Fibroblast of upper back skin (primary cell): ENCODE measurements around the gene PNCK.

Source experiments
- DNase-seq: peaks from one replicate; pipeline ENCODE4 v3.0.0-alpha.2; 2013

PNCK gene

DNA sequence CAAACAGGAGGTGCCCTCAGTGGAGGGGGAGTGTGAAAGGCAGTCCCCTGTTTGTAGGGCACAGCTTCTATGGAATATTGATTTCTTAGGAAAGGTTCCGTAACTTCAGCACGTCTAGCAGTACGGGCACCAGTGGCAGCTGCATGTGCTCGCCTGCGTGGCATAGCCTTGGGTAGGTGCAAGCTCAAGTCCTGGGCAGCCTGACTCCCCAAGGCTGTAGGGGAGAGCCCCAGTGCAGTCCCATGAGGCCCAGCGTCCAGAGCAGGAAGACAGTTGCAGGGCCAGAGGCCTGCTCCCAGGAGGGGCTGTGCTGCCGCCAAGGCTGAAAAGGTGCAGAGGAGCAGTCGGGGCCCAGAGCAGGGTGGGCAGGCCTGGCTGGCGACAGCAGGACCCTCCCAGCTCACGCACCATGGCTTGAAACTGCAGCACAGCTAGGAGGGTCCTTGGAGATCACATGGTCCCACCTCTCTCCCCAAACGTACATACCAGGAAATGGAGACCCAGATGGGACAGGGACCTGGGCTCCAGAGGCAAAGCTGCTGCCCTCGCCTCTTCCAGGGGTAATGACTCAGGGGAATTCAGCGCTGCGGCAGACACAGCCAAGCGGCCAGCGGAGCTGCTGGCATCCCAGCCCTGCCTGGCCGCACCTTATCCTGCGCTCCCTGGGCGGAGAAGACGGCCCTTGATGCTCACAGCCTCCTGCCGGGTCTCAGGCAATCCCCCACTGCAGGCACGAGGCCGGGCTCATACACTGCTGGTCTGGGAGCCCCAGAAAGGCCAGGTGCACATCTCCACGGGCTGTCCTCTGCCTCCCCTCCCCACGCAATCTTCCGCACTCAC lies 32.7 kb downstream of the PNCK start:
- no peak for DNase-seq

DNA sequence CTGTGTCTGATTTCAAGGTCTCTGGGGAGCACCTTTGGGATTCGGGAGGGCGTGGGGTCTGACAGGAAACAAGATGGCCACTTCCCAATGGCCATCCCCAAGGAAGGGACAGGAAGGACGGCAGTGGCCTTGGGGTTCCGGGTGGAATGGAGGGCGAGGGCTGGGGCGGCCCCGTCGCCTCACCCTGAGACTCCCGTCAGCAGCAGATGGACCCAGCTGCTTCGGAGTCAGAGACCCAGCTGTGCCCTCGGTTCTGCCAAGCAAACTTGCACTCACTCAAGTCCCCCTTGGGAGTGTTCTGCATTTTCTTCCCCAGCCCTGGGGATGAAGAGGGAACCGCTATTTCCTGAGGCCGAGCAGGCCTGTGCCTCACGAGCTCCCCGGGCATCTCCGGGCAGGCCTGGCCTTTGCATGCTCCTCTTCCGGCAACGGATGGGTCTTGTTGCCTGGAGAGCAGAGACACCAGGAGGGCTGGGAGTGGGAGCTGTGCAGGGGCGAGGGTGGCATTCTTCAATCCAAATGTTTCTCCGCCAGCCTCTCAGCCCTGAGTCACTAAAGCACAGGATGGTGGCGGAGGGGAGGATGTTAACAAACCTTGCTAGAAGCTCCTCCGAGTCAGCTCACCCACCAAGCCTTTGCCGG lies 33.4 kb downstream of the PNCK start:
- DNase-seq: no peak

DNA sequence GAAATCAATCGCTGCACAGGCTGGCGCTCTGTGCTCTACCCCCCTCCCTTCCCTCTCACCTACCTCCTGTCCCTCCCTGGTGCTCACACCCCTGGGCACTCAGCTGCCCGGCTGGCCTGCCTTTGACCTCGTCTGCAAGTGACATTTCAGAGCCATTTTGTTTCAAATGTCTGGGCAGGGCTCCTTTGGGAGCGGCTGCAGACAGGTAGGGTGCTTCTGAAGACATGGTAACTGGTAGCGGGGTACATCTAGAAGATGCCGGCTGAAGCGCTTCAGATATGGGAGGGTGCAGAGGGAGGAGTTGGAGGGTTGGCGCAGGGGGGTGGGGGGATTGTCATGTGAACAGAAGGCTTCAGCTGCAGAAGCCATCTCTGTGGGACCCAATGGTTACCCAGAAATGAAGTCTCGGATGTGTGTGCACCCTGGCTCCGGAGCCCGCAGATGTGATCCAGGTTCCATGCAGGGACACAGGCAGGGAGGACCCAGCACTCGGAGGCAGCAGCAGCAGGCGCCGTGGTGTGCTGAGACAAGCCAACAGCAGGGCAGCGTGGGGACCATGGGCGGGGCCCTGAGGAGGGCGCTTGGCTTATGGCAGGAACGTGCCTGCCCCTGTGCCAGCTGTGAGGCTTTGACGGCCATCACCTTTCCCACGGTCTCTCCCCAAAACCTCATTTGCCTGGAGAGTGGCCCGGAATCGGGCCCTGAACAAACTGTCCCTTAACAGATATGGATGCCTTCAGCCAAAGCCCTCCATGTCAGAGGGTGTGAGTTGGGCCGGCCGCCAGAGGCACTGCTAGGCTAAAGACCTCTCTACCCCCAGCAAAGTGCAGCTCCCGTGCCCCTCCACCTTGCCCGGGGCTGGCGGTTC lies 34.2 kb downstream of the PNCK start:
- DNase-seq: no peak

DNA sequence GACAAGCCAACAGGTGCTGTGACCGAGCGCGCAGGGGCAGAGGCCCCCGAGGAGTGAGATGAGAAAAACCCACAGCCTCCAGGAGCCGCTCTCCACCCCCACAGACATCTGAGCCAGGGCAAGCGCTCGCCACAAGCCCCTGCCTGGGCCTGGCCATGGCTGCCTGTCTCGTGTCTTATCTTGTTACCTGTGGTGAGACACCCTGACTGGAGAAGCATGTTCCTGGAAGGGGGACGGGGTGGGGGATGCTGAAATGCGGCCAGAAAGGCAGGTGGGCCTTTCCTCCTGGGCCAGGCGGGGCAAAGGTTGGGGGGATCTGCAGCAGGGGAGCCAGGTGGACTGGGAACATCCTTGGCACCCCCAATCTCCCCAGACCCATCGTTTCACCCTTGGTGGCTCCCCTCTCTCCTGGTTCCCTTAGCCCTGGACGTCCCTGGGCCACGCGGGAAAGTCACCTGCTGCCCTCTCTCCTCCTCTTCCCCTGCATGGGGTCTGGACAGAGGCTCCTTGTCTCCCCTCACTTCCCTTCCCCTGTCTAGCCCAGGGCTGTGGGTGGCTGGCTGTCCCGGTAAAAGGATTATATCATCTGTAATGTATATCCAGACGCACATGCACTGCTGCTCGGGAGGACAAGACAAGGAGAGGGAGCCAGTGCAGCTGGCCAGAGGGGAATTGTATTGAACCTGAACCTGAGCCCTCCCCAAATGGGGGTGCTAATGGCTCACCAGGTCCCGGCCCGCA lies 35.0 kb downstream of the PNCK start:
- no peak for DNase-seq

- DNase-seq: no peak
Observed at GRCh38 chrX:153638041-153638371, 35.6 kb downstream of the PNCK start.

DNA sequence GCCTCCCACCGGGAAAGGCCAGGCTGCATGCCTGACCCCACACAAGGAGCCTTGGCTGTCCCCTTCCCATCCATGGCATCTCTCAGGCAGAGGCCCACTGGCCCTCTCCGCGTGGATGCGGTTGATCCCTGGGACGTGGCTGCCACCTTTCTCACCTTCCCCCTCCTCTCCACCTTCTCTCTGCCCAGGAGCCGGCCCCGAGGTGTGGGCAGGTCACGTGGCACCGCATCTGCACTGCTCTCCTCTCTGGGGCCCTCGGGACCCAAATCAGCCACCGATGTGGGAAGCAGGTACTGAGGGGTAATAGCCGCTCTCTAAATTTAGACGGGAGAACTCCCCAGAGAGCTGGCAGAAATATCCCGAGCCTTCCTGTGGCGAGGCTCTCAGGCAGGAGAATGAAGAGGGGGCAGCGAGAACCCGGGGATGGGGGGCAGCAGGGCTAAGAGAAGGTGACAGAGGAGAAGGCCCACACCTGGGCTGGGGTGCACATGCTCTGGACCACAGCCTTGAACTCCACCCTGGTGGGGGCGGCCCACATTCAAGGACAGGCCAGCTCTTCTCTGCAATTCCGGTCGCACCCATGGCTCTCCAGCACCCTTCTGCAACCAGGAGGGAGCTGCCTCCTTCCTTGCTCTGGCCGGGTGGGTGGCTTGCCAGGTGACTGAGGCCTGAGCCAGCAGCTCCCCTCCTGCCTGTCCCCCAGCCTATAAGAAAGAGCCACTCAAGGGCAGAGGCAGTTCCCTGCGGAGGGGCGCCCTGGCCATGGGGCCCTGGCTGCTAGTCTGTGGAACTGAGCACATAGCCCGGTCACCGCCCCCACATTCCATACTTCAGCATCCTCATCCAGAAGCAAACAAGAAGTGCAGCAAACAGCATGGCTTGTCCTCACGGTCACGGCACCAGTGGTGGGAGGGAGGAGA lies 36.2 kb downstream of the PNCK start:
- no peak for DNase-seq

DNA sequence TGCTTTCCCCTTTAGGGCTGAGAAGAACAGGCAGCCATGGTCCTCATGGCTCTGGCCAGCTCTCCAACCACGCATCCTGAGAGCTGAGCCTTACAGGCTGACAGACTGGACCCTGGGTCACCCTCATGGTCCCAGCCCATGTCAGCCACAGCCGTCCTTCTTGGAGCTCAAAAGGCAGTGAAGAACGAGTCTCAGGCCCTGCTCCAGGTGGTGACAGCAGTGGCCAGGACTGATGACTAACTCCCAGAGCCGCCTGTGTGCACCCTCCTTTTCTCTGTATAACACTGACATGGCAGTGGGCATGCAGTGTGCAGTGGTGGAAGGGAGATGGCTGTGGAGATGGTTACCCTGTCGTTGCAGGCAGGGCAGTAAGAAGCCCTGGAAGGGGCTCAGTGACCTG lies 36.9 kb downstream of the PNCK start:
- no peak for DNase-seq

GRCh38 chrX:153635788-153636668 lies 37.6 kb downstream of the PNCK start:
- DNase-seq: no peak

- DNase-seq: no peak
Observed at GRCh38 chrX:153635388-153635787, 38.2 kb downstream of the PNCK start.

GRCh38 chrX:153634832-153635231 lies 38.8 kb downstream of the PNCK start:
- no peak for DNase-seq

DNA sequence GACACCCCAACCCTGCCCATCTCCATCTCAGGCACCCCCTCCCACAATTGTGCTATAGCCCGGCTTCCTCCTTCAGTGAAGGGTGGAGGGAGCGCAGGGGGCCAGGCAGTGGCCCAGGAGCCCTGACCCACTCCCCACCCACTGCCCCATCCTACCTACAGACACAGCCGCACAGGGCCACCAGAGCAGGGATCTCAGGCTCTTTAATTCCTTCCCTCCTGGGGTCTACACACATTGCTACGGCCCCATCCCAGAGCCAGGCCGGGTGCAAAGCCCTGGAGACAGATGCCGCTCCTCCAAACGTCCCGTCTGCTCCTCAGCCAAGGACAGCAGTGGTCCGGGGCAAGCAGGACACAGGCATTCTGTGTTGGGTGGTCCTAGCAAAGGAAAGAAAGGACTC lies 39.4 kb downstream of the PNCK start:
- no peak for DNase-seq

DNA sequence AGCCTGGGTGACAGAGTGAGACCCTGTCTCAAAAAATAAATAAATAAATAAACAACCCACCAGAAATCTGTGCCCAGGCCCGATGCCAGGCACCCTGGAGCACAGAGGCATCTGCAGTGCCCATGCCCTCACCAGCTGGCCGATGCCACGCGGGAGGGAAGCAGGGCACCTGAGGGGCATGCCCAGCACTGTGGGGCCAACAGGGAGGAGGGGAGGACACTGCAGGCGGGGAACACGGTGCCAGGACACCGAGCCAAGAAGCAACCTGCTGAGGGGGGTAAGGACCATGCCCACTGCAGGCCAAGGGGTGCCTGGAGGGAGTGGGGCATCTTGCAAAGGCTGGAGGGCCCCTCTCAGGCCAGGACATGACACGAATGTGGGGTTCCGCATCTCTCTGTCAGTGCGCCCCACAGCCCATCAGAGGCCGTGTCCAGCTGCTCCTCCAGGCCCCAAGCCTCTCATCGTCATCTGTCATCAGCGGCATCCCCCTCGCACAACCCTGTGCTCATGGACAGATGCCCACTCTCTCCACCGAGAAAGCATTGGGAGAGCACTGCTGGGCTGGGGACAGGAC lies 39.9 kb downstream of the PNCK start:
- DNase-seq: no peak

DNA sequence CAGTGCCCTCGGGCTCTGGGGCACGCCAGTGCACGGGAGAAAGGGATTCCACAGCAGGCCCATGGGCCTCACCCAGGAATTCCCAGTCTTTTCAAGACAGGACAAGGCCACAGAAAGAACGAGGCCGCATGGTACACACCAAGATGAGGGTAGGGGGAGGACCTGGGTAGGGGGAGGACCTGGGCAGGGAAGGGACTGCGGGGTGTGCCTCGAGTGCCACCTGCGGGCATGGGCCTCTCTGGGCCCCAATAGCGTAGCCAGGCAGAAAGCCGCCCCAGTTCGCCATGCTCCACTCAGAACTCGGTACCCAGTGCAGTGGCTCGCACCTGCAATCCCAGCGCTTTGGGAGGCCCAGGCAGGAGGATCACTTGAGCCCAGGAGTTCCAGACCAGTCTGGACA lies 40.6 kb downstream of the PNCK start:
- no peak for DNase-seq

- no peak for DNase-seq
Observed at GRCh38 chrX:153632595-153632946, 41.0 kb downstream of the PNCK start.

DNA sequence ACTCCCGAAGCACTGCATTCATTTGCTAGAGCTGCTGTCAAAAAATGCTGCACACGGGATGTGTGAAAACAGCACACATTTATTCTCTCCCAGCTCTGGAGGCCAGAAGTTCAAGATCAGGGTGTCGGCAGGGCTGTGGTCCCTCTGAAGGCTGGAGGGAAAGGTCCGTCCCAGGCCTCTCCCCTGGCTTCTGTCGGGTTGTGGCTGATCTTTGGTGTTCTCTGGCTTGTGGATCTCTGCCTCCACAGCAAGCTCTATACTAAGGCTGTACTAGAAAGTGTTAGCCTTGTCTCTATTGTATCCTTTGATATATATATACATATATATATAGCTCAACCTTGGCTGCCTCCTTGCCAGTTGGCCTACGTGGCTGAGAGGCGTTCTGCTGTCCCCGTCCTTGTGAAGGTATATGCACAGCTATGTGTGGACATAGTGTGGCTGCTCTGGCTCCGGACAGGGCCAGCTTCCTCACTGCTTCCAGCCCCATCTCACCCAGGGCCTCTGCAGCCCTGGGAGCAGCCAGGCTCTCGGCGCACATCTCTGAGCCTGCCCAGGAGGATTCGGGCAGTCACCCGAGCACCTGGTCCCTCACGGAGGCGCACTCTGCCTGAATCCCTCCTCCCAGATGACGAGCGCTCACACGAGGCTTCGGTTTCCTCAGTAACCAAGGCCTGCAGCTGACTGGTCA lies 41.6 kb downstream of the PNCK start:
- no peak for DNase-seq

DNA sequence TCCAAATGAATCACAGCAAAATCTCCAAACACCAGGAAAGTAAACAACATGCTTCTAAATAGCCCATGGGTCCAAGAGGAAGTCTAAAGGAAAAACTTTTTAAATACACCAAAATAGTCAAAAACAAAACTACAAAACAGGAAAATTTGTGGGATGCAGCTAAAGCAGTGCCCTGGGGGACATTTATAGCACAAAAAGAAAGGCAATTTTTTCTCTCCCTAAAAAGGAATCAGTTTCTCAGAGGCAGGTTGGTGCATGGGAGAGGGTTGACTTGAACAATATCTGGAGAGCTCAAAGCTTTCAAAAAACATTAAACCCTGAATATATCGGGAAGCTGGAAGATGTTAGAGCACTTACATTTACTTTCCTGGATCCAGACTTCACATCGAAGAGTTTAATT lies 42.3 kb downstream of the PNCK start:
- DNase-seq: no peak

GRCh38 chrX:153628665-153629064 lies 44.9 kb downstream of the PNCK start:
- no peak for DNase-seq

- DNase-seq: no peak
Observed at GRCh38 chrX:153628129-153628528, 45.5 kb downstream of the PNCK start.

GRCh38 chrX:153627675-153628111 lies 45.9 kb downstream of the PNCK start:
- DNase-seq: no peak
